HG03457 (cell line): ENCODE results near the gene ZNF521.

Experiments used
- ATAC-seq: cut with Tn5 transposase; IDR thresholded peaks from one replicate; pipeline ENCODE4 v1.9.1; 2021; ENCODE audit warnings: moderate number of reproducible peaks; ENCODE audit not compliant: unreplicated experiment

Gene ZNF521

DNA sequence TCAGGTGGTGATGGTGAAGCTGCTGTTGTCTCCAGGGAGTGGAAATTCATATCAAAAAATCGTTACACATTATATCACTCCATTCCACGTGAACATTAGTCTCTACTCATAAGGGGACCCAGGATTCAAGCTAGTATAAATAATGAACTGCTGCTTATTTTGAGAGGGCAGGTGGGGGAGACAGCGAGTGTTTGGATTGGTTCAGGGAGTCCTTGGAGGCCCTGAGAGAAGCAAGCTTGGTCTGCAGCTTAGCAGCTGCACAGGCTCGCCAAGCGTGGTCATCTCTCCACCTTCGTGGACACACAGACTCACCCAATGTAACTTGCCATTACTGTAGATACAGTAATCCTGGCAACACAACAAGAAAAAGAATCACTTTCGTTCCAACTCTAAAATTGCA is 177.6 kb downstream of the ZNF521 start:
- no peak for ATAC-seq

DNA sequence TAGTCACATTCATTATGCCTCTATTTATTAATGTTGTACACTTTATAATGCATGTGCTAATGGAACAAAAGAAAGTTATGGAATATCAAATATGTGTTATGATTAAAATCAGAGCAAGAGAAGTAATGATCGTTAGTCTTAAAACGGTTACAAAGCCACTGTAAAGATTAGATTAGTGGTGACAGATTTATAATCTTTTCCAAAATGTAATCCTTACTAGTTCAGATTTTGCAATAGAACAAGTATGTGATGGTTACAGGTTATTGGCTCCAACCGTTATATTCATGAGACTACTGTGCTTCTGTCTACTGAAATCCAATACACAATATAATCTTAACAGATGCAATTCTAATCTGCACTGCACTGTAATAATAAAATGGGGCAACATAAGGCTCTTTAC is 180.6 kb downstream of the ZNF521 start:
- no peak for ATAC-seq

DNA sequence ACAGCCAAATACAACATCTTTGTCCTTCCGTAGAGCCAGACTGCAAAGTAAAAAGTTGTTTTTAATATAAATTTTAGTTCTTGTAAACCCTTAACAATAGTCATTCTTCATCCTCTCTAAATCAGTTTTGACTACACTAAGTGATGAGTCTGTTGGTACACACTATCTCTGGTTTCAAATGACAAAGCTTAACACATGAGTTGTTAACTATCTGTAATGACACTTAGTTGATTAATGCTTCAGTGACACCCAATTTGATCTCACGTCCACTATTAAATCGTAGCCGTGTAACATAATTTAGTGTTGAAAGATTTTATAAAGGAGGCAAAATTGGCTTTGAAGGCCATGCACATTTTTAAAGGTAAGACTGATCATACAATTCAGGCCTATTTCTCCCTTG is 181.6 kb downstream of the ZNF521 start:
- no peak for ATAC-seq

DNA sequence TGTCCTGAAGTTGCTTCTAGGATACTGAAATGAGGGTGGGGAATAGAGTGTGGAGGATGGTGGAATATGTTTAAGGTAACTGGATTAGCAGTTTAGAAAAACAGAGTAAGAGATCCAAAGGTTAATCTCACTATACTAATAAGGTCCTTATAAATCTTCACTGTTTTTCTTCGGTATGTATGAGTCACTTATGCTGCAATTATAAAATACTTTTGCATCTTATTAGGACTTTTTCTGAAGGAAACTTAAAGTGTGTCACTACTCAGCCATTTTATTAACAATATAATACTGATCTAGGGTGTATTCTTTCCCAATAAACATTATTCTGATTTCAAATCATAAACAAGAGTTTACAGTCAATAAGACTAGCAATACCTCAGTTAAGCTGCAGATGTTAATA is 182.3 kb downstream of the ZNF521 start:
- ATAC-seq: no peak

DNA sequence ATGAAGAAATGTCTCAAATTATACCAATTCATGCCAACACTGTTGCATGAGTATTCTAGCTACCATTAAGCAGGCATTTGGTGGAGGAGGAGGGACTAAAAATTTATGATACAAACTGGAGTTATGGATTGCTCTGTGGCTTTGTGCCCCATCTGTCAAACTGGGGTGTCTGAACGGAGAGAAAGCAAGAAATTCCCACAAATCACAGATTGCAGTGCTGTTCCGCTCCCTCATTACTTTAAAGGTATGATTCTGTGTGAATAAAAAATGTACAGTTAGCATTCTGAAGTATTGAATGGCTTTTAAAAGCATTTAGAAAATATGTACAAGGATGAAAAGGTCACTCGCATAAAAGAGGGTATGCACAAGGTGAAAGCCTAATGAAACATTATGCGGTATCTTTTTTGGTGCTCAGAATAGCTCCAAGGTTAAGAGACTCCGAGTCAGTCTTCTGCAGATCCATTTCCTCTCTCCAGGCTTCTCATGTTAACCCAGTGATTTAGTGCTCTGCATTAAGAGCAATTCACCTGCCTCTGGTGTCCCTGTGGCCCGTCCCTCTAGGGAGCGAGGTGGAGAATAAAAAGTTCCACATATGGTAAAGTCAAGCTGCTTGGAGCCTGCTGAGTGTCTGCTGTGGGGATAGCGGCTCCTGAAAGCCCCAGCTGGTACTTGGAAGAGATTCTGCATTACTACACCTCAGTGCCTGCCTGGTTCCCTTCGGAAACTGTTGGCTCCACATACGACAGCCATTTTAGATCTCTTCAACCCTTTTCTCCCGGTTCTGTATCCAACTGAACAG is 184.2 kb downstream of the ZNF521 start:
- ATAC-seq: no peak

DNA sequence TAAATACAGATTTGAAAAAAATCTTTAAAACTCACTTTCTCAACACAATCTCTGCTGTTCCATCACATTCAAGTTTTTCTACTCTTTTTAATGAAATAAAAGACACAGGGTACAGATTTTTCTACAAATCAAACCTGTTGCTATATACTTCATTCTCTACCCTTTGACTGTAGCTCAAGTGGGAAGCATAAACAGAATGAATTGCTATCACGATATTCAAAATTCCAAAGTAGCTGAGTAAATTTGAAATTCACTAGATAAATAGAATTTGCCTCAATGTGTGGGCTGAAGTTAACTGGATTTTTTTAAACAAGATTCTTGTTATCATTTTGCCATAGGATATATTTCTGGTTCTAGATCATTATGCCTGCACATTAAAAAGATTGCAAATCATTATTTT is 185.9 kb downstream of the ZNF521 start:
- no peak for ATAC-seq

DNA sequence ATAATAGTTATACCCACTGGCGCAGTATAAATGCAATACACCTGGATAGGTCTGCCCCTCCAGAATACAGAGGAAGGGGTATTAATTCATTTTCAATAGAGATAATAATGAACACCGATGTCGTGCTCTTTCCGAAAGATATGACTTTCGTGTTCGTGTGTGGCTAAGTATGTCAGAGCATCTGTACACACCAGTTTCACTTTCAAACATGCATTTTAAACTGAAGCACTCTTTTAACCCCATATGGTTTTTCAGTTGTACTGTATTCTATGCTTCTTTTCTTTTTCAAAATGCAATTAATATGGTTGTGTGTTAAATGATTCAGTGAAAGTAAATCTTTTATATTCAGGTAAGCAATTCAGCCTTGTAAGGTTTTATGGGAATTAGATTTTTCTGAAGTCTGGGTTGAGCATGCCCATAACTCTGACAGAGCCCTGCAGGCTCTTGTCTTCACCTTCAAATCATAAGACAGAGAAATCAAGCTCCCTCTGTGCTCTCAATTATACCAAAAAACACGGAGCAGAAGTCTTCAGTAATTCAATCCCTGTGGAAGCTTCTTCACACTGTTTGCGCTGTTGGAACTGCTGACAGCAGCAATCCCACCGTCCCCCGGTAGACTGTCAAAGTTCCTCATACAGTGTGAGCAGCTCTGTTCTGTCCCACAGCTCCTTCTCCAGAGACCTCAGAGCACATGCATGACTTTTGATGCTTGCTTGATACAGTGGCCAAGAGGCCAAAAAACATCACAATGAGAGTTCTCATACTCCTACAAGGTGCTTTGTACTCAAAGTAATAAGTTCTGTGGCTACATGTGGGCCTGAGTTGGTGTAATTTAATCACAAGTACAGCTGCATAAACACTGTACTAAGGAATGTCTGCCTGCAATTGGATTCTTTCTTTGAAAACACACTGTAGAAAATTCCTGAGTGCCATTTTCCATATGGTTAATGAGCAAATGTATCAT is 186.8 kb downstream of the ZNF521 start:
- peak; percentile 90 for ATAC-seq

DNA sequence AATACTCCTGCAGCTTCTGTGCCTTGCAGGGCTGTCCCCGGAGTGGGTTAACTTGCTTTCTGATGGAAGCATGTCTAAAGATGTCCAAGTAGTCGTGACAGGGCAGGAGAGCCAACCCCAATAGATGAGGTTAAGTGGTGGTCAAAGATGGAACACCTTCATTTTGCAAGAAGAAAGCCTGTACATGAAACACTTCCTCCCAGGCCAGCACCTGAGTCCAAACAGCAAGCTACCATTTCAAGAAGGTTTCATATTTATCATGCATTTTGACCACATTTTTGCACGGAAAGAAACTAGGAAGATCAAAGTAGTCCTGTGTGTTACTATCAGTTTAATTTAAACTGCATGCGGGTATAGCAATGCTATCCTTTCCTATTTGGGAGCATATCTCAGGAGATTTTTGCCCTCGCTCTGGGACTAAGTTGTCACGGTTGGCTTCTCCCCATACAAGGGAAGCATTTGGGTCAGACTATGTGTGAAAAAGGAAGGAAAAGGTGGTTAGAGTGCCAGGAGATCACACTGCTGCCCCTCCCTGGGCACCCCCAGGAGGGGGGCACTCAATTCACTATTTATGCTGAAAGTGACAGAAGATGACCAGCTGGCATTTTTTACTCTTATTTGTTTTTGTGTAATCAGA is 187.6 kb downstream of the ZNF521 start:
- ATAC-seq: peak; percentile 18

DNA sequence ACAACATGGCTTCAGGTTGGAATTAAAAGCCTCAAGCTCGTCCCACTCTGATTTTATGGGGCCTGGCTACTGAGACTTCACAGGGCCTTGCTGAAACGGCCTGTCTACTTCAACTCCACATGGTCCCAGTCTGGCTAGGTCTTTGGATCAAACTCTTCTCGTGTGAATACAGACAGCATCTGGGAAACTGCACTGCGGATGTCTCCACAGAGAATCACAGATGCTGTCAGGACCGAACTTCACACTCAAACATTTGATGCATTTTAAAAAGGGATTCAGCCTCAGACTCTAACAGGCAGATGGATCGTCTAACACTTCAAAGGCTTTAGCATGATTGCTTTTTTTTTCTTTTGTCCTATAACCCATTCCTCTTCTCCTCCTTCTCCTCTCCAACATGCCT is 198.5 kb downstream of the ZNF521 start:
- no peak for ATAC-seq

DNA sequence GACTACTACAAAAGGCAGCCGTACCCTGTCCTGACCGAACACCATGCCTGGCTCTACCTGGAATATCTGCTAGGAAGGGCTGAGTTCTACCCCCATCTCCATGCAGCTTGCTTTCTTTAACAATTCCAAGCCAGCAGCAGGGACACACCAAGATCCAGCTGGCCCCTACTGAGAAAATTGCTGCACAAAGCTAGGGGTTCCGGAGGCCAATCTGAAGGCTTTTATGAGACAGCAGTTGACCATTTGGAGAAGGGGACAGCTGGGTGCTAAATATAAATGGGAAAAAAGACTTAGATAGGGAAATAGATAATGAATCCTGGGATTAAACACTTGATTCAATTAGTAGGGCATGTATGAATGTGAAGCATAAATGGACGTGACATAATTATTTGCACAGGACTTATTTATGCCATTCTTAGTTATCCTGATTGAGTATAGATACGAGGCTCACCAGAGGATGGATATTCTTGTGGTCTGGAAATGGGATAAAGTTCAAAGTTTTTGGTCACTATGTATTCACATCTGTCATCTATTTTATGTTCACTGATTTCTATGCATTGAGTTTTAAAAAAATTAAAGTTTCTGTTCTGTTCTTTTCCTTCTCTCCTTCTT is 204.0 kb downstream of the ZNF521 start:
- ATAC-seq: no peak

DNA sequence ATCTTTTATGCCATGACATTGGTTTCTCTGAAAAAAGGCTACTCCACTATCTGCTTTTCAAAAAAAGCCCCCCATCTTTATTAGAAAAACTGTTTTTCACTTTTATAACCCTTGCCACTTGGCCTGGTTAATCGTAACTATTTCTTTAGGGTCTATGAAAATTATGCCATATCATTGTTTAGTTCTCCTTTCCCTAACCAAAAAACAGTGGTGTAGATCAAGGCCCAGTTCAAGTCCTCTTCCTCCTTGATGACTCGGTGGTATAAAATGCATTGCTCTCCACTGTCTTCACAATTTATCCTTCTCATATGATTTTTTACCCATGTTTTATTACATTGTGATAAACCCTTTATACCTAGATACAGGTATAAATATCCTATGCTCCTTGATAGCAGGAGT is 205.5 kb downstream of the ZNF521 start:
- ATAC-seq: no peak

DNA sequence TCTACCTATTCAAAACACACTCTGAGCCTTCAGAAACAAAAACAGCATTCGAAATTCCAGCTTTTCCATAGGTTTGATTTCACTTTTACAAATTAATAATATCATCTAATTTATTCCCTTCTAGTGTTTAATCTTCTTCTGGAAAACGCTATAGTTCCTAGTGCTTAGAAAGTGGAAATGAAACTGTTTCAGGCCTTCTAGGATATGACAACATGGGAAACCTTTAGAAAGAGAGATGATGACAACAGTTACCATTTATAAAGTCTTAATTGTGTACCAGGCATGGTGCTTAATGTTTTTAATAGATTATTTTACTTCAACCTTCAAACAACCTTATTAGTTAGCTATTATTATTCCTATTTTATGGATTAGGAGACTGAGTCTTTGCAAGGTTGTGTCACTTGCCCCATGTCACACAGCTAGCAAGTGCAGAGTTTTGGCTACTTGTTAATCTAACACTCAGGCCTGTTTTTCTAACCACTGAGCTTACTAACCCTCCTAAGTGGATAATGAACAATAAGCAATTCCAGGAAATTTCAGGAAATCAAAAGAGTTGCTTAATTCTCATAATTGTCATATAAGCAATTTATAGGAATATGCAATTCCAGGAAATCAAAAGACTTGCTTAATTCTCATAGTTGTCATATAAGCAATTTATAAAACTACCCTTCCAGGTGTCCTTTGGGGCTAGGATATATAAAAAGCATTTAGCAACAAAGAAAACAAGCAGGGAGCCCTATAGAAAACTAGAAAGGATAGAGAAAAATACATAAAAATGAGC is 206.0 kb downstream of the ZNF521 start:
- ATAC-seq: no peak

DNA sequence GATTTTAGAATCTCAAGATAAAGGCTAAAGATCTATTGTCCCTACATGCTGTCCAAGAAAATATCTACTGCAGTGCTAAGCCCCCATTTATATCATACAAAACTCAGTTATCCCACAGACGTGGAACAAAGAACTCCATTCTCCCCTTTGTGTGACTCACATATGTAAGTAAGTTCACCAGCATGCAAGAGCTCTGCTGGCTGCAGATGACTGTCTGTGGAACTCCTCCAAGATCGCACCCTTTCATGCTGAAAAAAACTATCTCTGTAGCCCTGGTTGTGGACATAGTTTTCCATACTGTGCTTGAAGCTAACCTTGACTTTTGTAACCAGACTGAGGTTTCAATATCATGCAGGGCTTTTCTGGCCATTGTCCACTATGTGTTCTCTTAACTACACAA is 207.1 kb downstream of the ZNF521 start:
- ATAC-seq: no peak

DNA sequence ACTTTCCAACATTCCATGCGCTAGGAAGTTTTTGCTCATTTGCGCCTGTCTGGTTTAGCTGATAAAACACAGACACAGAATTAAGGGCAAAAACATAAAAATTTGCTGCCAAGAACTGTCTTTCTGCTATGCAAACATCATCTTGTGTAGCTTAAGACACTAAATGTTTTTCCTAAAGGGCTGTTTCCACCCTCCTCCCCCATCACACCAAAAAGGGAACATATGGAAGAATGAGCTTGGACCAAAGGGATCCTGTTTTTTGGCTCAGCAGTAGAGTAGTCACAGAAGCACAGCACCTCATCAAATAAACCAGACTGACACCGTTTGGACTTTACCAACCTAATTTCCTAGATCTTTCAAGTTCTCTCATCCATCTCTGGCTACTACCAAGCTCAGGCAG is 210.1 kb downstream of the ZNF521 start:
- no peak for ATAC-seq

DNA sequence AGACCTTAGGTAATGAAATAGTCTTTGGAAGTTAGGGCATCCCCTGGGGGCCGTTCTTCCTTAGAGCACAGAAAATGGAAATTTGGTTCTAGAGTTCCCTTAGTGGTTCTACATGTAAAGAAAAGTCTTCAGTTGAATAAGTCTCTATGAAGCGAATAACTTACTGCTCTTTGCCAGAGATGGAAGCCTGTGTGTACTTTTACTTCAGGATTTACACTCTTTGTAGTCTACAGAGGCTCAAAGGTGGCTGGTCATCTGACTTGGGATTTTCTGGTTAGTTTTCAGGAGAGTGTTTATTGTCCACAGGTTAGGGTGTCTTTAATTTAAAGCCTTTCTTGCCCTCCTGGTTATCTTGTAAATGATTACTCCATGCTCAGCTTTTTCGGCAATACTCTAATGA is 210.6 kb downstream of the ZNF521 start:
- no peak for ATAC-seq

DNA sequence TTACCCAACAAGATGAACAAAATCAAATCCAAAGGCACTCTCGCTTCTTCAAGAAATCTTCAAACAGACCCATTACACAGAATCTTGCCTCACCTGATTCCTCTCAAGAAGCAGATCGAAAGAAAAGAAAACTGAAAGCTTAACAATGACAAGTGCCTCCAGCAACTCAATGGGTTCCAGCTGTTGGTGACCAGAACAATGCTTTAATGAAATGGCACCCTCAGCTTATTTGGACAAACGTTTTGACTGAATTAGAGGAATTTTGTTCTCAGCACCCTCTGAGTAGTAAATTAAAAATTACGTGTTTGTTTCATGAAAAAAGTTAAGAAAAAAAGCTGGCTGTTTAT is 211.0 kb downstream of the ZNF521 start:
- no peak for ATAC-seq

DNA sequence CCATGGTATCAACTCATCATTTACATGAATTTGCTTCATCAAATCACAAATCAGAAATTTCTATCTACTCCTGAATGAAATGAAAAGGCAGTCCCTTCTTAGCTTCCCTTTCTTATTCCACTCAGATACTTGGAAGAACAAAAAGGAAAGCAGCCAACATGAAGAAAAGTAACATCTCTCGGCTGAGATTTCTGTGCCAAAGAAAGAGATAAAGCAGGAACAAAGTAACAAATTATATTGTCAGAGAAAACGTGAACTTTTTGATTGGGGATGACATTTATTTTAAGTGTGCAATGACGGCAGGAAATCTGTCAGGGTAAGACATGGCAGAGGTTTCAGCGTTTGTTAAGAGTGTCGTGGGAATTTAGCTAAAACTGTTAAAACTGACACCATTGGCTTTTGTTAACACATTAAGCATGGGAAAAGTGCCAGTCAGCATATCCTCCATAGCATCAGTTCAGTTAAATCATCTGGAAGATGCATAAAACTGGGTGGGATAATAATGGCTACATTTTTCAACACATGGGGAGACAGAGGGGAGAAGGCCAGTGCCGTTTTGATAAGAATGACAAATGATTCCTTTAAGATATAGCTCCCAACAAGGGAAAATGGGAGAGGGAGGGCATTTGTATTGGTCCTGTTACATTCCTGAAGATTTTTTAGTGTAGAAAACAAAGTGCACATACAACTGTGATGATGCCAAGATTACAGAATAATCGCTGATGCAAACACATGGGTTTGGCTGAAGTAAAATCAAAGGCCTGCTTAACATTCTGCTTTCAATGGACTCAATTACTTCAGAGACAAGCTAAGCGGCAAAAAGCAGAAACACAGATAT is 211.6 kb downstream of the ZNF521 start:
- ATAC-seq: no peak

DNA sequence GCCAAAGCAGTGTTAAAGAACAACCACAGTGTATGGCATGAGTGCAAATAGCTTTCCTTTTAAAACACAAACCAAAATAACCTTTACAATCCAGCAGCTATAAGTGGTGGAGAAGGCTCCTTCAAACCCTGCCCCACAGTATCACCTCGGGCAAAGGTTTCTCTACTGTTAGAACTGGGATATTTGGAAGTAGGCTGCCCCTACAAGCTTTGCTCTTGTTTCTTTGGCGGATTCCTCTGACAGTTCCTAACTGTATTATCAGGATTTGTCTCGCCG is 214.8 kb downstream of the ZNF521 start:
- no peak for ATAC-seq

DNA sequence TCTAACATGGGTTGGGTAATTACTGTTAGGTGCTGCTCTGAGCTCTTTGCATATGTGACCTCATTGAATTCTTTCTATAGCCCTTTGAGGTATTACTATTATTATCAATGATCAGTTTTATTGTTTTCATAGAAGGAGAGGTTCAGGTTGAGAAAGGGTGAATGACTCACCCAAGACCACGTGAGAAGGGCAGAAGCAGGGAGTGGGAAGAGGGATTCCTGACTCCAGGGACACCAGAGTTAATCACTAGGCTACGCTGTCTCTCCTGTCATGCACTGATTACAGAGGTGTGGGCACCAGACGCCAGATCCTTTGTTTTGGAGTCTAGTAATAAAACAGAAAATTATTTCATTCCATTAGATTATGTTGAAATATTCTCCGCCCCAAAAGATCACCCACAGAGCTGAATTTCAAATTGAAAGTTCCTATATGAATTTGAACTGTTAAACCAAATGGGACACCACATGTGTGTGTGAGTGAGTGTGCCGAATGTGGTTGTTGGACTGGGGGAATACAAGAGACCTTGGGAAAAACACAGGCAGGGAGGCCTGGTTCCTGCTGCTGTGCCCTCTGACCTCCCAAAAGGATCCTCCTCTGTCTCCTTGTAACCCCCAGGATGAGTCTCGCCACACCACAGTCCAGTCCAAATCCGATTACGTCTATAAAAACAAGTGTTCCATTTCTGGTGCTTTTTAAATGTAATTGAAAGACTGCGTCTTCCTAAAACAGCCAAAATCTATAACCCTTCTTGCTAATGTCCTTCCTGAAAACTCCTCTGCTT is 215.4 kb downstream of the ZNF521 start:
- no peak for ATAC-seq
